Endothelial cell of umbilical vein (primary cell): ENCODE results near the gene MB.

ENCODE experiments used
- CTCF ChIP-seq, 2 donors: IDR thresholded peaks; 1 replicate in 1 of 2; 2 replicates in 1 of 2; pipeline ENCODE4 v1.5.1; 2011; ENCODE audit warnings: low read length in 2 of 2, mild to moderate bottlenecking in 2 of 2, moderate library complexity in 2 of 2, control low read depth in 1 of 2, inconsistent platforms in 1 of 2, low read depth in 1 of 2; ENCODE audit not compliant: insufficient read depth in 1 of 2; ENCODE audit errors: extremely low read depth in 1 of 2
- EZH2 ChIP-seq: IDR thresholded peaks from 2 replicates; pipeline ENCODE4 v1.6.1; 2012; ENCODE audit warnings: borderline replicate concordance, low read depth, mild to moderate bottlenecking, moderate library complexity, low read length, inconsistent platforms; ENCODE audit not compliant: severe bottlenecking
- FOS ChIP-seq: IDR thresholded peaks from 2 replicates; pipeline ENCODE4 v1.6.1; 2011; ENCODE audit warnings: mild to moderate bottlenecking, low read length, moderate library complexity, borderline replicate concordance; ENCODE audit not compliant: insufficient read depth
- MYC ChIP-seq: IDR thresholded peaks from one replicate; pipeline ENCODE4 v1.6.1; 2011; ENCODE audit warnings: mild to moderate bottlenecking, low read depth, low read length
- POLR2A ChIP-seq: IDR thresholded peaks from 2 replicates; pipeline ENCODE4 v1.6.1; 2012; ENCODE audit warnings: low read depth, mild to moderate bottlenecking, control low read depth, low read length
- POLR2AphosphoS5 ChIP-seq: IDR thresholded peaks from 2 replicates; pipeline ENCODE4 v1.6.1; 2012; ENCODE audit warnings: low read depth, mild to moderate bottlenecking, control low read depth, low read length, moderate library complexity; ENCODE audit not compliant: insufficient read depth

DNA sequence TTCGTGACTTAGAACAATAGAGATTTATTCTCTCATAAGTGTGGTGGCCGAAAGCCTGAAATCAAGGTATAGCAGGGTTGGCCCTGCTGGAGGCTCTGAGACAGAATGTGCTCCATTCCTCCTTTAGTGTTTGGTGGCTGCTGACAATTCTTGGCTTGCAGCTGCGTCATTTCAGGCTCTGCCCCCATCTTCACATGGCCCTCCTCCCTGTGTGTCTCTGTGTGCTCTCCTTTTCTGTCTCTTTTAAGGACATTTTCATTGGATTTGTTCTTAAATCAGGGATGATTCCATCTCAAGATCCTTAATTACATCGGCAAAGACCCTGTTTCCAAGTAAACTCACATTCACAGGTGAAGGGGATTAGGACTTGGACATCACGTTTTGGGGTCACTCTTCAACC, 20.9 kb upstream of the MB start:
- TF ChIP-seq POLR2A (no peak), EZH2 (no peak), FOS (no peak), CTCF (IDR thresholded peaks at IDR 0.05; ENCODE audit: extremely low read depth in 1 of 2, insufficient read depth in 1 of 2, low read depth in 1 of 2, low read length in 2 of 2) (no peak), POLR2AphosphoS5 (no peak), MYC (no peak)
